H1 (cell line): ENCODE data around the gene PSTK. TPM values are rescaled to one million over a fixed set of nuclear protein-coding genes. Genes with fewer than 3 reads are reported as not detected.

Experiments
- BCL11A ChIP-seq, 2 experiments: IDR thresholded peaks; one replicate each; pipeline ENCODE4 v1.6.1; 2011; ENCODE audit warnings: low read depth in 2 of 2, low read length in 2 of 2, mild to moderate bottlenecking in 2 of 2
- CHD7 ChIP-seq: fragments of 300-600 bp; sonication (generic); IDR thresholded peaks from 2 replicates; pipeline ENCODE4 v1.7.1; 2012; ENCODE audit warnings: low read length, moderate library complexity, mild to moderate bottlenecking, inconsistent platforms; ENCODE audit not compliant: insufficient replicate concordance
- GTF2F1 ChIP-seq: IDR thresholded peaks from 2 replicates; pipeline ENCODE4 v1.6.1; 2012; ENCODE audit warnings: low read depth, low read length, improper control_type of control experiment, borderline replicate concordance
- MAFK ChIP-seq: IDR thresholded peaks from 2 replicates; pipeline ENCODE4 v1.6.1; 2012; ENCODE audit warnings: low read depth, mild to moderate bottlenecking, improper control_type of control experiment, low read length
- POLR2A ChIP-seq, 2 experiments: IDR thresholded peaks; 1 replicate in 1 of 2; 2 replicates in 1 of 2; pipeline ENCODE4 v1.6.1; 2011; ENCODE audit warnings: low read depth in 2 of 2, low read length in 2 of 2, mild to moderate bottlenecking in 2 of 2; ENCODE audit errors: control extremely low read depth in 1 of 2
- RBBP5 ChIP-seq: IDR thresholded peaks from 2 replicates; pipeline ENCODE4 v1.7.1; 2012; ENCODE audit warnings: low read depth, mild to moderate bottlenecking, inconsistent platforms, low read length, moderate library complexity, borderline replicate concordance
- polyA plus RNA-seq, 7 experiments: library from polyadenylated mRNA; depleted of rRNA in 3 of 7; stranded (reverse) in 5 of 7; unstranded in 2 of 7; fragments of >200 nt in 5 of 7; fragments of 200-250 nt in 2 of 7; gene quantifications; 1 replicate in 5 of 7; 2 replicates in 1 of 7; 4 replicates in 1 of 7; pipeline versions ENCODE4 v1.2.1 to v1.2.3, GENCODE V29; 2011 to 2013; ENCODE audit warnings: missing spikeins in 2 of 7, mixed read lengths in 2 of 7
- total RNA-seq: library from RNA; stranded (reverse); fragmentation: NEBNext Ultra II Directional; extraction: Animal tissue kit (Norgen Biotek cat#: 25700); gene quantifications from 2 replicates; pipeline ENCODE4 v1.2.1, GENCODE V29; 2021

PSTK gene
- total and polyA plus RNA-seq, 2 of the 8 experiments (the other 6 are each of a cell fraction or from before 2014, with no cell fraction given): 4.4 to 6.6 TPM

GRCh38 chr10:123014772-123015171 lies 34.6 kb downstream of the PSTK start (continued):
- TF ChIP-seq BCL11A (IDR thresholded peaks at IDR 0.05; ENCODE audit: low read depth in 2 of 2, low read length in 2 of 2) (no peak), POLR2A (IDR thresholded peaks at IDR 0.05; ENCODE audit: control extremely low read depth in 1 of 2, low read depth in 2 of 2, low read length in 2 of 2) (no peak), RBBP5 (no peak), CHD7 (no peak), GTF2F1 (no peak), MAFK (no peak)
